RPMI8226 (cell line): Measurements from ENCODE around the gene NUP43.
"Not testable (repeated sequence)": the region's sequence is repeated elsewhere in the genome, so short reads cannot be mapped to it uniquely, and the experiment has no call there.

Source experiments
- DNase-seq: peaks from one replicate; pipeline ENCODE4 v3.0.0-alpha.2; 2015

The NUP43 gene

DNA sequence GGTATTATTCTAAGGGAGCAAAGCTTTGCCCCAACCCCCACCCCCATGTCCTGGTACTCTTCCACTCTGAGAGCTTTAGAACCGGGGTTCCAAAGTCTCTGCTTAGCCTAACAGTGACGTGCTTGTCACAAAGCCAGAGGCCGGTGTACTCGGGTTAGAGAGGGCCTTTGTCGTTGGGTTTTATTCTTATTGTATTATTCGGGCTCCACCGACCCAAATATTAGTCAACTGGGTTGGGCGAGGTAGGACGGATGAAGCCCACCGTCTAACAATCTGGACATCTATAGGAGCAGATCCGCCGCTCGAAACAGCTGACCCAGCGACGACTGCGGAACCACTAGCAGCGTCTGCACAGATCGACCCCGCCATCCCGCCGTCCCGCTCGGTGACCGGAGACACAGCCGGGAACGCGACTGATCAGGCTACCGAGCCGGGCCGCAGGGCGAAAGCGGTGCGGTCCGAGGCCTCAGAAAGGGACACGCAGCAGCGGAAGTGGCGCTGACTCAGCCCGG is 2.8 kb upstream of the NUP43 start:
- DNase-seq, result not testable (repeated sequence)

DNA sequence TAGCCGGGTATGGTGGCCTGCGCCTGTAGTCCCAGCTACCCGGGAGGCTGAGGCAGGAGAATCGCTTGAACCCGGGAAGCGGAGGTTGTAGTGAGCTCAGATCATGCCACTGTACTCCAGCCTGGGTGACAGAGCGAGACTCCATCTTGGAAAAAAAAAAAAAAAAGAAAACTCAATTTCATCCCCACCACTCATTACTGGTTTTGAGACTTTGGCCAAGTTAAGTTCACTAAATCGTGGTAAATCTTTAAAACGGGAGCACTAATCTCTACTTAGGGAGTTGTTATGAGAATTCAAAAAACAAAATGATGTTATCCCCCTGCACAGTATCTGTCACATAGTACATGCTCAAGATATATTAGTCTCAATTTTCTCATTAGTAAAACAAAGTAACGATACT is 1.1 kb downstream of the NUP43 start:
- not testable (repeated sequence) for DNase-seq

DNA sequence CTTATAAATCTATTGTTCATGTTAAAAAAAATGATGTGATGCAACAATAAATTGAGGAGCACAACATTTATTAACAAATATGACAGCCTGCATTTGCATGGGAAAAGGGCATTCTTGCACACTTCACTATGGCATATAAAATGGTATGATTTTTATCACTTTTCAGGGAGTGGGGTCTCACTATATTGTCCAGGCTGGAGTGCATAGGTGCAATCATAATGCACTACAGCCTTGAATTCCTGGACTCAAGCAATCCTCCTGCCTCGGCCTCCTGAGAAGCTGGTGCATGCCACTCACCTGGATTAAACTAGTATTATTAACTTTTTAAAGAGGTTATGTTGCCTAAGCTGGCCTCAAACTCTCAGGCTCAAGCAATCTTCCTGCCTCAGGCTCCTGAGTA is 11.4 kb downstream of the NUP43 start:
- no peak for DNase-seq

DNA sequence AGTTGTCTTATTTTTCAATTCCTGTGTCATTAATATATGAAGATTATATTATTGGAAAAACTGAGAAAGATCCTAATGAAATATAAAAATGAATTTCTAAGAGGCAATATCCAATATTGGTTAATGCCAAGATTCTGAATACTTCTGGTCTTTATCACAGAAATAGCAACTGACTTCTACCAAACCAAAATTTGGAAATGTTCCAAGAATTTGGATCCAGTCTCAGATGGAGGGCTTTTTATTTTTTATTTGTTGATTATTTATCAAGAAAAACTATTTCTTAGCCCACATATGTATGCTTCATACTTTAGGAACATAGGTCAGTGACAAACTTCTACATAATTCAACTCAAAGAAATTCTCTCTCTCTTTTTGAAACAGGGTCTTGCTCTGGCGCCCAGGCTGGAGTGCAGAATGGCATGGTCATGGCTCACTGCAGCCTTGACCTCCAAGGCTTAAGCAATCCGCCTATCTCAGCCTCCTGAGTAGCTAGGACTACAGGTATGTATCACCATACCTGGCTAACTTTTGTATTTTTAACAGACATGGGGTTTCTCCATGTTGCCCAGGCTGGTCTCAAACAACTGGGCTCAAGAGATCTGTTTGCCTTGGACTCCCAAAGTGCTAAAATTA is 13.1 kb downstream of the NUP43 start:
- no peak for DNase-seq

DNA sequence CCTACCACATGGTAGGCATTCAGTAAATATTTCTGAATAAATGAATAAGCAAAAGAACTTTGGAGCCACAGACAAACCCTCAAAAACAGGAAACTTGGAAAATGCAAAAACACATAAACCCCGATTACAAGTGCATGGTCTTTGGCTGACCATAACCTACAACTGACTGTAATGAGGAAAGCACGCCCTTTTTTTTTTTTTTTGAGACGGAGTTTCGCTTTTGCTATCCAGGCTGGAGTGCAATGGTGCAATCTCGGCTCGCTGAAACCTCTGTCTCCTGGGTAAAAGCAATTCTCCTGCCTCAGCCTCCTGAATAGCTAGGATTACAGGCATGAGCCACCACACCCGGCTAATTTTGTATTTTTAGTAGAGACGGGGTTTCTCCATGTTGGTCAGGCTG is 16.5 kb downstream of the NUP43 start:
- no peak for DNase-seq

DNA sequence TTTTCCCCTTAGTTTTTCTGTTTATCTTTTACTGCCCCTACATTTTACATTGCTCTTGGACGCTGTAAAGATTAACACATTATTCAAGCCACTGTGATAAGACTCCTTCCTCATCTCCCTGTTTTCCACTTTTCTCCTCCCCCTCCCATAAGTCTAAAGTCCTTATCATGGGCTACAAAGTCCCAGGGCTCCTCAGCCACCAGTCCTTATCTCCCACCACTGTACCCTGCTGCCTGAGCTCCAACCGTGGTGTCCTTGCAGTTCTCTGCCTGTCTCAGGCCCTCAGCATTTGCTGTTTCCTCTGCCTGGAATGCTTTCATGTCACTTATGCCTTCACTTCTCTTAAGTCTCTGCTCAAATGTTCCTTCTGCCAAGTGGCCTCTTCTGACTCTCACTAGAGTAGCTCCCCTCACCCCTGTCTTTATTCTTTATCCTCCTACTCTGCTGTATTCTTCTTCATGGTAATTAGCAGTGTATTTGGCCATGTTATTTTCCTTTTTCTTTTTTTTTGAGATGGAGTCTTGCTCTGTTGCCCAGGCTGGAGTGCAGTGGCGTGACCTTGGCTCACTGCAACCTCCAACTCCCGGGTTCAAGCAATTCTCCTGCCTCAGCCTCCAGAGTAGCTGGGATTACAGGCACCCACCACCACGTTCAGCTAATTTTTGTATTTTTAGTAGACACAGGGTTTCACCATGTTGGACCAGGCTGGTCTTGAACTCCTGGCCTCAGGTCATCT is 17.7 kb downstream of the NUP43 start:
- DNase-seq, result no peak

DNA sequence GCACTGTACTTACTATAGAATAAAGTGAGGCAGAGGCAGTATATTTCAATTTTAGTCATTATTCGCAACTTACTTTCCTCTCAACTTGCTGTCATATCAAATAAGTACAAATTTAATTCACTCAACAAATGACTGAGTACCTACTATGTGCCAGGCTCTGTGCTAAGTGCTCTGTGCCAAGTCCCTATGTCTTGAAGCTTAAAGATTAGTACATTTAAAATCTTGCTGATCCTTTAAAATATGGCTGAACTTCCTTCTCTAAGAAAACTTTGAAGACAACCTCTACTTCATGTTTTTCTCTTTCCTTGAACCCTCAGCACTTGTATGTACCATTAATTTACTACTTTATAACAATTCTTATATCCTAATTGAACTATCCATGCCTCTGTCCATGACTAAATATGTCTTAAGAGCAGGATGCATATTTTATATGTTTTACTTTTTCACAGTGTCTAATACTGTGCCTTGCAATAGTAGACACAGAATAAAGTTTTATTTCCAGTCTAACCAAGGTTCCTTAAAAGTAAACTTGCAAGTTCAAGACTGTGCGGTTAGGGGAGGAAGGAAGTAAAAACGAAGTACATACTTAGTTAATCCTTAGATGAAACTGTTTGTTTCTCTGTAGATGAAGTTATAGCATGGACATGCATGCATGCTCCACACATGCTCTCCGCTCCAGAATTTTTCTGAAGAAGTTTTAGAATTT is 18.4 kb downstream of the NUP43 start:
- DNase-seq, result no peak

DNA sequence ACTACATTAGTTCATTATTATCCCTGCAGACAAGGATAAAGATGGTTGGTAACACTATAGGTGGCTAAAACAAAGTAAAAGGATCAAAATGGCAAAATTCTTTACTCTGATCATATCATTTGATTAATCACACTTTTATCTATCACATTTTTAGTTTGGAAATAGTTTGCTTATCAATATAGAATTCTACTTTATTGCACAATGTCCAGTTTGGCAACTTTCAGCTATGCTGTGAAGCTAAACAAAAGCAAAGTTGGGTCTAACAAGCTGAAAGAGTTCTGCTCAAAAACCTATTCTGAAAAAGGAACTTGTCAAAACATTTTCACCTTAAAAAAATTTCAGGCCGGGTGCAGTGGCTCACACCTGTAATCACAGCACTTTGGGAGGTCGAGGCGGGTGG is 20.5 kb downstream of the NUP43 start:
- no peak for DNase-seq

DNA sequence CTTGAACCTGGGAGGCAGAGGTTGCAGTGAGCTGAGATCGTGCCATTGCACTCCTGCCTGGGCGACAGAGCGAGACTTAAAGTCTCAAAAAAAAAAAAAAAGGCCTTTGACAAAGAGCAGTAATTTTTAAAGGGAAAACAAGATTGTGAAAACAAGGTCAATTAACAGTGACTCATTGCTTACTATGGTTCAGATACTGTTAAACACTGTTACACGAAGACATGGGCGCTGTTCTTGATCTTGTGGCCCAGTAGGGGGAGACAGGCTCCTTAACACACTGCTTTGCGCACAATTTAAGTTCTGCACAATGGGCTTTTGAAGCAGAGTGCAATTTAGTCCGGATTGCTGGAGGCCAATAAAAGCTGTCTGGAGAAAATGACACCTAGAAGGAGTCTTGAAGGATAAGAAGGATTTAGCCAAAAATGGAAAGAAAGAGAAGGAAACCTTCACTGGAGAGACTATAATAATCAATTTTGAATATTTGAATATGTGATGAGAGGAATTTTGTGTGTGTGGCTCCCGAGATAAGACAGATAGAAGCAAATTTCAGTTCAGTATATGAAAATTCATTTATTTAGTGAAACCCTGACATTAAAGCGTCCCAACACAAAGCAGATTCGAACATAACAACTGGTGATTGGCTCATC is 22.4 kb downstream of the NUP43 start:
- peak; percentile 35 for DNase-seq

DNA sequence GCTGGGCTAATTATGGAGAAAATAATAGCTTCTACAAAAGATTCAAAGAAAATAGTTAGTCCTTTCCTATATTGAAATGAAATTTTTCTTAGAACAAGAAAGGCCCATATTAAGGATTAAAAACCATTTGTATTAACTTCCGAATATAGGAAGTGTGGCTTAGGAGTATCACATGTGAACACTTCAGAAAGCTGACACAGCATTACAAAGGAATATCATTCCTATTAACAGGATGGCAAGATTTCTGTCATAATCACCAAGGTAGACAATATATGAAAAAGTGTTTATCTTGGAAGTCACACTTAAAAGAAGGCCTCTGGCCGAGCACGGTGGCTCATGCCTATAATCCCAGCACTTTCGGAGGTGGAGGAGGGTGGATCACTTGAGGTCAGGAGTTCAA is 23.1 kb downstream of the NUP43 start:
- DNase-seq, result no peak

DNA sequence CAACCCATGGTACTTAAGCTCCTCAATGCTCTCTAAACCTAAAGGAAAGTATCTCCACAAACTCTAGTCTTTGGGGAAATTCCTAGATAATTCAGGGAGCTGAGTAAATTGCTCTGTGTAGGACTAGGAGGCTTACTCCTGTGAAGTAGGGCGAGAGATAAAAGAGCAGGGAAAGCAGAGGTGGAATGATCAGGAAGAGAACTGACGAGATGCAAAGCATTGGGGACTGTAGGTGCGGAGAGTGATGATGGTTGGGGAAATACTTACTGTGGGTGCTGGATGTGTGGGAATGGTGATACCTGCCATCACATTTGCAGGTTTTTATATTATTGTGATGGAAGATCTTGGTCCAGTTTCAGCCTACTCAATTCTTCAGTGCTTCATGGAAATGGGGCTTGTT is 26.8 kb downstream of the NUP43 start:
- no peak for DNase-seq

DNA sequence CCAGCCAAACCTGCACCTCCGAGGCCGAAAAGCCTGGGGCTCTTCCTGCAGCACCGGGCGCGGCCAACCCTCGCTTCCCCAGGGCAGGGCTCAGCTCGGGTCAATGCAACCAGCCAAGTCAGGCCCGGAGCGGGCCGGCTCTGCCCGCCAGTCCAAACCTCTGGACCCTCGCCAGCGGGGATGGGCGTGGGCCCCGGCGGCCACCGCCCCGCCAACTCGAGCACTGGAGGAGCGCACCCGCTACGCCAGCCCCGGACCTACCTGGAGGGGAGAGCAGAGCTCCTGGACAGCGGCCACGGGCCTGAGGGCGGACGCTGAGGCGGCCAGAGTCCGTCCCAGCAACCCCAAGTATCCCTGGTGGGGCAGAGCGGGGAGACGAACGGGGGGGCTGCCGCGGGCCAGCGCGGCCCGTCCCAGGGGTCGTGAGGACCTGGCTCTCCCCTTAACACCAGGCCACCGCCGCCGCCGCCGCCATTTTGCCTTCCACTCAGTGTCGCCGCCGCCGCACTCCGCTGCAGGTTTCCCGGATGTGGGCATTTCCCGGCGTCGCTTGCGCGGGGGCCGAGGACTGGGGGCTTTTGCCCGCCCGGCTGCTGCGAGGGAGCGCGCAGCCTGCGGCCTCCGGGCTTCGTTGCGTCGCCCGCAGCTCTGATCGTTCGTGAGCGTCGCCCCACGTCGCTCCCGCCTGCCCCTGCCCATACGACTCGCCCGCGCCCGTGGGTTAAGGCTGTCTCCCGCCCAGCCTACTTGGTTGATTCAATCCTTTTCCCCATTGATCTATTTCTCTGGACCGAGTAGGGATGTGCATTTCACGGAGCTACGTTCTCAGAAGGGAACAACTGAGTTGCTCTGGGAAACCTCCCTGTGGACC is 28.5 kb downstream of the NUP43 start, which contains the start of gene LATS1:
Gene LATS1 (minus strand): TSS at position 514 of the 871 bp plus-strand sequence. CDS start 15,975 bp downstream, outside the sequence.
- DNase-seq, result peak; percentile 81

DNA sequence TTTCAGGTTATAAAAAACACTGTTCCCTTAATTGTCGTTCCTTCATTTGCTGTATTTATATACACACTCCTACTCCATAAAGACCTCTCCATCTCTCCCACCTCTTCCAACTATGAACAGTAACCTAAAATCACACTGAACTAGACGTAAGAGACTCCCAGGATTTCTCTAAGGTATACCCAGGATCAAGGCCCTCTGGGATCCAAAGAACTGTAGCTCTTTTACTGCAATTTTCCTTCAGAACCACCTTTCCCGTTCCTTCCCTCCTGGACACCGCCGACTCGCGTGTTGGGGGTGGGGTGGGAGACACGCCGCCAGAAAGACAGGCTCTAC is 29.1 kb downstream of the NUP43 start:
- DNase-seq, result no peak

DNA sequence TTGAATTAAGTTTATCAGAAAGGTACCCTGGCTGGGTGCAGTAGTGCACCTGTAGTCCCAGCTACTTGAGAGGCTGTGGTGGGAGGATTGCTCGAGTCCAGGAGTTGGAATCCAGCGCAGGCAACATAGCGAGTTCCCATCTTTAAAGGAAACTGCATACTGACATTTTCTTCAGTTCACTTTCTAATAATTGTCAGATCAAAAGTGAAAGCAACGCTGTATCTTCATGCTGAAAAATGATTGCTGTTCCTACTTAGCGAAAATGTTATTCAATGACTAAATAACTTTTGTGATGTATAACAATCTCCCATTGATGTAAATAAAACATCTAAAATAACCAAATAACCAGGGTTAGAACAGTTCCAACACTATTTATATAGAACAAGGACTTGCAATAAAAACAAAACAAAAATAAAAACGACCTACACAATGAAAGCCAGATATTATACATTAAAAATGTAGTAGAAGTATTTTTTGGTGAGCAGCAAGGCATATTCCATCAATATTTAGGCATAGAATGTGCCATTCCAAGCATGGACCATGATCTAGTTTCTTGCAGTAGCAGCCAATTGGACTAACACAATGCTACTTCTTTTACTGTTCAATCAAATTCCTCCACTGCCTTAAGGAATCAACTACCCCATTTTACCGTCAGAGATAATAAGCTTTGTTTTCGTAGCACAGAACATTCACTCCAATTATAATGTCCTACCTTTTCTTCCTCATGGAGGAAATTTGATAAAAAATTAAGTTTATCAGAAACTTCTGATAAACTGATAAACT is 30.0 kb downstream of the NUP43 start:
- peak; percentile 8 for DNase-seq

DNA sequence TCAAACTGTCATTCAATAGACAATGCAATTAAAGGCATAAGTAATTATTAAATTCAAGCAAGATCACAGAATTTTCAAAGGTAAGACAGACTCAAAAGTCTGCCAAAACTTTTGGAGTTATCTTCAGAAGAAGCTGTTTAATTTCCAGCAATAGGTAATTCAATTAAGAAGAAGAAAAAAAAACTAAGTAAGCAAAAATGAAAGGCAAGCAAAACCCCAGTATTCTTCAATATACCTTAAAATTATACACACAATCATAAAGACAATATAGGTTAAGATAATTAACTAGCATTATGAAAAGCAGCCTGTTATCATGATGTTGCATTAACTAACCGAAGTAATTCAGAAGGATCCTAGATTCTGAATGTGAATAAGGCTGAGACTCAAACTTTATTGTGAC is 31.9 kb downstream of the NUP43 start:
- no peak for DNase-seq

DNA sequence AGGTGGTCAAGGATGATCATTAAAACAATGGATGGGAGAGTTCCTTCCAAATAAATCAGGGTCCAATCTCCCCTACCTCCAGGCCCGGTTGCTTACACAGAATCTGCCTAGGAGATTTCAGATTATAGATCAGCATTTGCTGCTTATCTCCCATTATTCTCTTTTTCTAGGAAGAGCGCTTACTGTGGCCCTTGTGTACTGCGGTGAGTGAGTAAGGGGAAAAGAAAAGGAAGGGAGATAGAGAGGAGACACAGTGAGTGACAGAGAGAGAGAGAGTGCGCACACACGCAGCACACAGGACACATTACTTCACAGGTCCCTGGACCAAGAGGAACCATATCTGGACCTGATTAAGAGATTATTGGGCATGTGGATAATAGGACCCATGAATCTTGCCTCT is 34.6 kb downstream of the NUP43 start:
- DNase-seq, result no peak

DNA sequence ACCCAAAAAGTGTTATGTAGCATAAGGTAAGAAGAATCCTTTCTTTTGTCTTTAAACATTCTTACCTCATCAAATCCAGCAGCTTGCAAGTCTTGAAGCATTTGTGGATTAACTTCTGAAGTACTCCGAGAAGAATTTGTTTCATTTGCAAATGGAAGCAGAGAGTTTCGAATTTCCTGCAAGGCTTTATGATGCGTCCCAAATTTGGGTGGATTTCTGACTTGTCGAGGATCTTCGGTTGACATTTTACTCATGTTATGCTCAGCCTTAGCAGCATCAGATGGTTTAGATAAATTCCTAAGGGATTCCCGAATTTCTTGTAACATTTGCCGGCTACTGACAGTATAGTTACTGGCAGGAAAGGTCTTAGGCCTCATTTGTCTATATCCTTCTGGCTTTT is 44.6 kb downstream of the NUP43 start:
- DNase-seq, result no peak

DNA sequence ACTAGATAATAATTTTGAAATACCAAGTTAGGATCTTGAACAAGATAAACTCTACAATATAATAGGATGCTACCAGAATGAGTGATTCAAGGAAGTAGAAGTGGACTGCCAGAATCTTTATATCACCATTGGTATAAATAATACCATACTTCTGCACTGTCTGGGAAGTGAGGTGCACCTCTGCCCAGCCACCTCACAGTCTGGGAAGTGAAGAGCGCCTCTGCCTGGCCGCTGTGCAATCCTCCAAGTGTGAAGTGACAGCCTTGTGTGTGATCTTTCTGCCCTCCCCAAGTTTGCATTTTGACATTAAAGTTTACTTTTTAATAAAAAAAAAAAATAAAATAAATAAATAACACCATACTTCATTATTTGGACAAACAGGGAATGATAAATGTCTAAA is 47.2 kb downstream of the NUP43 start:
- DNase-seq, result no peak

DNA sequence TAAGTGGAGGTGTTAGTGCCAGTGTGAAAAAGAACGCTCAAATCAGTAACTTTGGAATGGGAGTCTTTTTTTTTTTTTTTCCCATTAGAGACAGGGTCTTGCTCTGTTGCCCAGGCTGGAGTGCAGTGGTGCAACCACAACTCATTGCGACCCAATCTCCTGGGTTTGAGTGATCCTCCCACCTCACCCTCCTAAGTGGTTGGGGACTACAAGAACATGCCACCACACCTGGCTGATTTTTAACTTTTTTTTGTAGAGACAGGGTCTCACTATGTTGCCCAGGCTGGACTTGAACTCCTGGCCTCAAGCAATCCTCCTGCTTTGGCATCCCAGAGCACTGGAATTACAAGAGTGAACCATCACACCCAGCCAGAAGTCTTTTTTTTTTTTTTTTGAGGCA is 48.2 kb downstream of the NUP43 start:
- DNase-seq, result no peak

DNA sequence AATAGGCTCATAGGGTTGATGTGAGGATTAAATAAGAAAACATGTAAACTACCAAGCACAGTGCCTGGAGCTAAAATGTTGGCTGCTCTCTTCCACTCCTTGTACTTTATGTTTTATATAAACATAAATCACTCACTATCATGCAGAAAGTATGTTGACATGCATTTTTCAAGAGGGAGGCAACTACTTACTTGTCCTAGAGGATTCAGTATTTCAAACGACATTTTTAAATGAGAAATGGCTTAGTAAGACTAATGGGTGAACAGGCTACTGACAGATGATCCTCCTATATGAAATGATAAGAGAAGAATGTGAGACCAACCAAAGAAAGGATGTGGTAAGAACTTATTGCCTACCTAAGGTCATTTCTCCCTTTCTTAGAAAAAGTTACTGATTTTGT is 49.4 kb downstream of the NUP43 start:
- DNase-seq, result no peak

DNA sequence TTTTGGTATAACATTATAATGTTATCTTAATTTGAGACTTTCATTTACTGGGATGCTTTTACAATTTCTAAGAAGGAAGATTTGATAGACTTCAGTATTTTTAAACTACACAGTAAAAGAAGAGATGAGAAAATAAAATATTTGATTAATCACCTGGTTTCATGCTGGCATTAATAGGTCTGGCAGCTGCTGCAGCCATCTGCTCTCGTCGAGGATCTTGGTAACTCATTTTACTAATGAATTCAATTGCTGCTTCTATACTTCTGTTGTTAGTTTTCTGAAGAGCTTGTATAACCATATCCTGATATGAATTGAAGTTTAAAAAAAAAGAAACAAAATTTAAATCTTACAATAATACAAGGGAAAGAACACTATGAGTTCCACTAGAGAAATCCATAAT is 51.4 kb downstream of the NUP43 start:
- DNase-seq, result no peak

DNA sequence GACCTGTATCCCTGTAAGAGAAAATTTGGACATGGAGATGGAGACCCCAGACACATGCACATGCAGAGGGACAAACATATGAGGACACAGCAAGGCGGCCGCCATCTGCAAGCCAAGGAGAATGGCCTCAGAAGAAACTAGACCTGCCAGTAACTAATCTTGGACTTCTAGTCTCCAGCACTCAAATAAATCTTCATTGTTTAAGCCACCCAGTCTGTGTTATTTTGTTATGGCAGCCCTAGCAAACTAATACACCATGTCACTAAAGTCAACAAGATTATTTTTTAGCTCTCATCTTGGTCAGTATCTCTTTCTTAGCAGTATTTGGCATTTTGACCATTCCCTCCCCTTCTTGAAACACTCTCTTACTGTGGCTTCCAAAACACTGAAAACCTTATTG is 55.1 kb downstream of the NUP43 start:
- DNase-seq, result no peak
